Globus pallidus (tissue), 1 donor: Measurements from ENCODE around the gene MGST1.

Experiments used
- DNase-seq: peaks from one replicate; pipeline ENCODE4 v3.0.0-alpha.2; 2015; ENCODE audit warnings: low spot score

MGST1 gene, protein sequence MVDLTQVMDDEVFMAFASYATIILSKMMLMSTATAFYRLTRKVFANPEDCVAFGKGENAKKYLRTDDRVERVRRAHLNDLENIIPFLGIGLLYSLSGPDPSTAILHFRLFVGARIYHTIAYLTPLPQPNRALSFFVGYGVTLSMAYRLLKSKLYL

DNA sequence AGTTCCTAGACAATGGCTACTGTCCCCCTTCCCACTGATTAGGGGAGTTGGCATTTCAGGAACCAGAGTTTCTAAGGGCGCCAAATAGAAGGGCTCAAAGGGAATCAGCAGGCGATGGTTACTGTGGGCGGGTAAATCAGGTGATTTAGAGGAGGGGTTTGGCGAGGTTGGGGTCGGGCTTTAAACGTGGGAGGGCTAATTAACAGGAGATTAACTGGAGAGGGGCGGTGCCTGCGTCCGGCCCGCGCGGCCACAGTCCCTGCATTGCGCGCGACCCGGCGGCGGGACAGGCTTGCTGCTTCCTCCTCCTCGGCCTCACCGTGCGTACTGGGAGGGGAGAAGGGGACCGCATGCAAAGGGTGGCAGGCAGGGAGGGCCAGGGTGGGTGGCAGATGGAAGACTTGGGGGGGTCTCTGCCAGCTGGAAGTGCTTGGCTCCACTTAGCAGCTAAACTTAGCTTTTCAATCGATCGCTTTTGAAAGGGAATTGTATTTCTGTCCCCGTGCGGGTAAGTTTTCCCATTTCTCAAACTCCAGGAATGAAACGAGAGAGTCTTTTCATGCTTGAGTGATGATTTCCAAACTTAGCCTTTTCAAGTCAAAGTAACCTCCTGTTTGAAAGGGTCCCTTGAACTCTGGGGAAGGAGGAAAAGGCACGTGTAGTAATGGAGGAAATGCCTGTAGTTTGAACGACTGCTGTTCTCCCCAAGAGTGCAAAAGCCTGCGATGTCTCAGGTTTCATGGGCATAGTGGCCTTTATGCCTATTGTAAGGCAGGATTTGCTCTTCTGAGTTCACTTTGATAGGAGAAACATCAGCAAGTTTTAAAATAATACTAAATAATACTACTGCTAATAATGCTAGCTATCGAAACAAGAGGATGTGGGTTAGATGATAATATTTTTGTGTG is at the start of gene MGST1:
MGST1 (plus strand) TSS at position 255 of the 908 bp plus-strand sequence. CDS start 6,608 bp downstream, outside the sequence.
- DNase-seq: peak; percentile 20

DNA sequence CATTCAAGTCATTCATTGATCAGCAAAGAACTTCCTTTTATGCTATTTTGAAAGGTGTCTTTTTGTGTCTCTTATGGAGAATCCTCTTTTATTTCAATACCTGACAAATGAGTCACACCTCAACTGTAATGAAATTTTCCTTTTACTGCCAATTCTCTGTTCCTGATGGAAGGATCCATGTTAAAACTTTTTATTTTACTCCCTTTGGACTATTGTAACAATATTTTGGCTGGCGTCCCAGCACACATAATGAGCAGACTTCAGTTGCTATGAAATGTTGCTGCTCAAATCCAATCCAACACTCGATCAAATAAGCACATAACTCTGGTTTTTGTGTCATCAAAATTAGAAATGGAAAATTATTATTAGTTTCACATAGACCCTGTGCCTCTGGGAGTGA is 48.0 kb upstream of the MGST1 start:
- DNase-seq: no peak

DNA sequence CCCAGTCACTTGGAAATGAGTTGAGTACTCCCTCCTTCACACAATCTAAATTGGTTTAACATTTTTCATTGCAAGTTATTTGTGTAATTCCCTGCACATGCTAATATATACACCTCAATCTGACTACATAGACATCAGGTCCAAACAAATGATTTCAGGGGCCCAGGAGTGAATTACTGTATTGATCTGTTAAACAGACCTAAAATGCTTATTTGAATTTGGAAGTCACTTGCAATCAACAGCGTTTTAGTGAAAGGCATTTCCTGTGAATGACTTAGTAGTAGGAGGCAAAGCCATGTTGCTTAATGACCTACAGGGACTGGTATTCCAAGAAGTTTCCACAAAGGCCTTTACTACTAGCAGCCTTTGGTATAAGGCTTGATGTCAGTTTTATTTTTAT is 47.3 kb upstream of the MGST1 start:
- no peak for DNase-seq

DNA sequence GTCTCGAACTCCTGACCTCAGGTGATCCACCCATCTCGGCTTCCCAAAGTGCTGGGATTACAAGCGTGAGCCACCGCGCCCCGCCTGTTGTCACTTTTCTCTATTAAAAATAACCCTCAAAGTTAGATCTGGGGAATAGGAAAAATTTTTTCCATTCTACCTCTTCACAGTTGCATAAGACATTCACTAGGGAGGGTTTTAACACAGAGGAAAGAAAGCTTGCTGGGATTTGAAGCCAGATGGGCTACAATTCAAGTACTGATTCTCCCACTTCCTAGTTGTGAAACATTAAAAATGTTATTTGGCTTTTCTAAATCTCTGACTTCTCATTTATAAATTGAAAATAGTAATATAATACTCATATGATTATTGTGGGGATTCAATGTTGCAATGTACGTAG is 46.7 kb upstream of the MGST1 start:
- DNase-seq: no peak

DNA sequence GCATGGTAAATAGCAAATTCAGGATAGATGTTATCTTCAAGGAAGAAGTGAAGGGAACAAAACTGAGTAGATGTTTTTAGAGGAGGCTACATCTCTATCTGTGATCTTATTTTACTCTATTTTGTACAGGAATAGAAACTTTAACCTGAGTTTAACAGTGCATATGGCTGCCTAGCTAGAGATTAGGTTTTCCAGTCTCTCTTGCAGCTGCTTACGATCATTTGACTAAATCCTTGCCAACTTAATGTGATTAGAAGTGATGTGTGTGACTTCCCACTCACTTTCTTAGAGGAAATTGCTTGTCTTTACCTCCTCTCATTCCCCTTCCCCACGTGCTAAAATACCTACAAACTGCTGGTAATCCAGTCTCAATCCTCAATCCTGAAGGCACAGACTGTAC is 43.5 kb upstream of the MGST1 start:
- DNase-seq: no peak

DNA sequence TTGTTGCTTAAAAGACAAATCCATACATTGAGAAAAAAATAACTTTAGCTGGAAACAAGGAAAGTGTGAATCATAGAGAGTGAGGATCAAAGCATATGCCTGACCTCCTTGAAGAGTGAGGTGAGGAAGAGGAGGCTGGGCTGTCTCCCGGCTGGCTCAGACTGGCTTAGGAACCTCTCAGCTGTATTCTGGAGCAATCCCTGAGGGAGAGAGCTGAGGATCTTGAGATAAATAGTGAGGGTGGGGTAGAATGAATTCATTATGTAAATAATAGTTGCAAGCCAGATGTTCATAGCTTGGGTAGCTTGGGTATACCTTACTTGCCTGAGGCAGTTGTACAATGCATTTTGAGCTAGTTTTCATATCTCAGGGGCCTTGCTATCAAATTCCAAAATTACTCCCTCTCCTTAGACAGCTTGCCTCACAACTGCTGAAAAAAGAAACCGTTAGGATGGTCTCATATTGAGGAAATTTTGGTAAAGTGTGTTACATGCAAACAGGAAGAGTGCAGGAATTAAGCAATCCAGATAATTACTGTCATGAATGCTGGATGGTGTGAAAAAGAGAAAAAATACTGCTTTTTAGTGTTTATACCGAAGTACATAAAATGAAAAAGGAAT is 39.5 kb upstream of the MGST1 start:
- DNase-seq: no peak

DNA sequence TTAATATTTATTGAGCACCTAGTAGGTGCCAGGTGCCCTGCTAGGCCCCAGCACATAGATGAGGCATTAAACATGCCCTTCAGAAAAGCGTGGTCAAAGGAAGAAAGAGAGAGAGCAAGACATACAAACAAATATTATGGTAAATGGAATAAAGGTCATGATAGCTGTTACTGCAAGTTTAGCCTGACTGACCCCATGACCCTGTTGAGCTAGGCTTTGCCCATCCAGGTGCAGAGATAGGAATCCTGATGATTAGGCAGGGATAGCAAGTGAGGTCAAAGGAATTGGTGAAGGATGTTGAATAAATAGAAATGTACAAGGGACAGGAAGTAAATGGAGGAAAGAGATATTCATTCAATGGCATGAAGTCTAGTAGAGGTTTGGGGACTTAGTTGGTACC is 36.5 kb upstream of the MGST1 start:
- DNase-seq: no peak

DNA sequence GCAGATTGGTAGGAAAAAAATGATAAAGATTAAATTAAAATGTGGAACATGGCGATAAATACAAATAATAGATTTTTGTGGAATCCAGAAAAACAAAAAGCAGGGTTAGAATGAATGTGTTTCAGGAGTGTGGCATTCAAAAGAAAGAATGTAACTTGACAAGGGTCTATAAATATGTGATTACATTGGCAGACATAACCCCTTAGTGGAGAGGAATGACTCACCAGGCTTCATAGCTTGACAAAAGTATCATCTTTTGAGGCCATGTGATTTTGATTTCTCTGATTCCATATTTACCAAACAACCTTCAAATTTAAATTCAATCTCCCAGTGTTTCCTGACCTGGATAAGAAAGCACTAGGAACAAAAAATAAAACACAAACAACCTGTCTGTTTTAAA is 24.4 kb upstream of the MGST1 start:
- DNase-seq: no peak

DNA sequence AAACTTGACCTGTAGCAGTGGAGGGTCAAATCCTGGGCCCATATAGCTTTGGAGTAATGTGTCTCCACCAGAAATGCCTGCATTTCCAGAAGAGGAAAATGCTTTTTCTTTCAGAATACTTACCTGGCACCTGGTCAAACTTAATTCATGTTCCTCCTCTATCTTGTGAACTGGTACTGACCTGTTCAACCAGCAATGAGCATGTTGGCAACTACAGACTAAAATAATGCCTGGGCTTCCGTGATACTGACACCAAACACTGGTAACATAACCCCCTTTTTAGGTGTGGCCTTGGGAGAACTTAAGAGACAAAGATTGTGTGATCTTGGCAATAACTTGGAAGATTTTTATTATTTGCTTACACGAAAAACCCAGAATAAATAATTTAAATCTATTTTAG is 23.8 kb upstream of the MGST1 start:
- DNase-seq: no peak

DNA sequence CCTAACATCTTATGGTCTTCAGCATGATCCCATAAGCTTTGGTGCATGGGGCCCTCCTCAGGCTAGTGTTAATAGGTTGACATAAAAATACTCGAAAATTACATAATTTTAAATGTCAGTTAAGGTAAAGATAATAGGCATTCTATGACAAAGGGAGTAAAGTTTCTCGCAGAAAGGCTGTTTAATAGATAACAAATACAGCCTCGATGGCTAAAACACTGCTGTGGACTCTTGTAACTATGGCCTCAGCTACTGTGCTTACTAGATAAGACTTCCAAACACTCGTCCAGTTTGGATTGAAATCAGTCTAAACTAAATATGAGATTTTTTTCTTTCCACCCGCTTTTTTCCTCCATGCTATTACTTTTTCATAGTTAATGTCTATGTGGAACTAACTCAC is 23.2 kb upstream of the MGST1 start:
- DNase-seq: no peak

DNA sequence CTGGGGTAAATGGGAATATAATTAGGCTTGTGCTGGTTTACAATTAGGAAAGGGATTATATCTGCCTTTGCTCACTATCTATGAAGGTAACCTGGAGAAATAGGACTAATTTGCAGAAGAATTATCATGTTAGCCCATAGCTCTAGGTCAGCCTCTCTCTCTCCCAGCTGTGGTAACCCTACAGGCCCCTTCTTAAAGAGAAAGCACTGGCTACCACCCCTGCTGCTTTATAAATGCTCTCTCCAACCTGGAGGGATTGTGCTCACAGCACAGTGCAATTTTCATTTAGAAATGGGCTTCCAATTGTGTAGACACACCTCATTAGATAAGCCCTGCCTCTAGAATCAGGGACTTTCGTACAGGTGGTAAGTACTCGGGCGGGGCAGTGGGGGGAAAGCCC is 22.7 kb upstream of the MGST1 start:
- no peak for DNase-seq

DNA sequence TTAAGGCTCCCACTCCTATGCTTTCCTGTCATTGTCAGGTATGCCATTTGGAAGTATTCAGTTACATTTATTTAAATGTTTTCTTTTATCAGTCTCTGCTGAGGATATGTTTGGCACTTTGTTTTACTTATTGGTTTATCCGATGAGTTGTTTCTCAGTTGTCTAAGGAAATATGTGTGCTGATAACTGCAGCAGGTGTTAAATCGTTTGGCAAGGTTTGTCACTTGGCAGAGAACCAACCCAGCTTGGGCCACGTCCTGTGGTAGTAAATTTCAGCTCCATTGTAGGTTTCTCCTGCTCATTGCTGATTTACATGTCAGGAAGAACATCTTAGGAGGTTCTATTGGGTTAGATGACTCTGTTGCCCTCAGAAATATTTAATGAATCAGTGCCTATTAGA is 22.0 kb upstream of the MGST1 start:
- no peak for DNase-seq

DNA sequence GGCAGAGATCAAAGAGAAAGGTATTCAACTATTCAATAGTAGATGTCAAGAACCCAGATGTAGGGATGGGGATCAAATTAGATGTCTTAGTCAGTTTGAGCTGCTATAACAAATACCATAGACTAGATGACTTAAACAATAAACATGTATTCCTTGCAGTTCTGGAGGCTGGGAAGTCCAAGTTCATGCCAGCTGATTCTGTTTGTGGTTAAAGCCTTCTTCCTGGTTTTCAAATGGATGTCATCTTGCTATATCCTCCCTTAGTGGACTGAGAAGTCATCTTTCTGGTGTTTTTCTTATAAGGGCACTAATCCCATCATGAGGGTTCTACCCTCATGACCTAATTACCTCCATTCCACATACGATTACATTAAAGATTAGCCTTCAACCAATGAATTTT is 19.5 kb upstream of the MGST1 start:
- DNase-seq: no peak

DNA sequence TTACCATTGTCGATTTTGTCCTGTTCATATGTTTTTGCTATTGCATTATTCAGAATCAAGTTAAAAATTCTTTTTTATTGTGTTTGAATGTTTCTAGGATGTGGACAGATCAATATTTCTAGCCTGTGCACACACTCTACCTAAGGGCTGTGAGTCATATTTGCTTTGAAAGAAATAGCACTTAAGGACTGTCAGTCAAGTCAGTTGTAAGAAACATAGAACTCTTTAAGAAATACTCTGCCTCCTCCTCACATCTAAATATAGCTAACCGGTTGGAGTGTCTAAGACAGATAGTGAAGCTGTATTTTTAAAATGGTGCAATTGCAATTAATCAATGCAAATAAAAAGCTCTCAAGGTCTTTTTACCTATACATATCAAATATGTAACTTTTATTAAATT is 17.9 kb upstream of the MGST1 start:
- no peak for DNase-seq

DNA sequence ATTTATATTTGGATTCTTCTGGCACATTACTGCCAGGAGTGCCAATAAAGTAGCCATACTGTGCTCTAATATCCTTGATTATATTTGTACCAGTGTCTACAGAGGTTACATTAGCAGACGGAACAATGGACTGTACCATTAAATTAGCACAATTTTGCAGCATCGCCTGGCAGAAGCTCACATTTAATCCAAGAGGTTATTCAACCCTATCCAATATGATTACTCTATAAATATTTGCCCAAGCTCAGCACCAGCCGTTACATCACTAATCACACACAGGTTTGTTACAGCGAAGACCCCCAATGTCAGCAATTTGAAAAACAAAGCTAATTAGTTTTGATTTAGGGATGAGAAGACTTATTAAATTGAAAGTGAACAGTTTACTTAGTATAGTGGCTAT is 16.9 kb upstream of the MGST1 start:
- no peak for DNase-seq

DNA sequence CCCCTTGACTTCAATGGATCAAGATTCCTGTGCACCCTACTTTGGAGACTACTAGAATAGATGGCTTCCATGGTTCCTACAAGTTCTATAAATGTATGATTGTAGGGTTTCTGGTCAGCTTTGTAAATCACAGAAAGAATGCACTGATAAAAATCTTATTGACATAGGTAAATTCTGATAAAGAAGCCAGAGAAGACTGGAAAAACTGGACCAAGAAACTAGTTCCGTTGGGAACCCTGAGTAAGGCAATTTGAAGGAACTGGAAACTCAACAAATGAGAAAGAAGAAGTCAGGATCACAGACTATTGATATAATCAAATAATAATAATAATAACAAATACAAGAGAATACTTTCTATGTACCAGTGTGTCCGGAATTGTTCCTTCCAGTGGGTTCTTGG is 15.4 kb upstream of the MGST1 start:
- DNase-seq: no peak

DNA sequence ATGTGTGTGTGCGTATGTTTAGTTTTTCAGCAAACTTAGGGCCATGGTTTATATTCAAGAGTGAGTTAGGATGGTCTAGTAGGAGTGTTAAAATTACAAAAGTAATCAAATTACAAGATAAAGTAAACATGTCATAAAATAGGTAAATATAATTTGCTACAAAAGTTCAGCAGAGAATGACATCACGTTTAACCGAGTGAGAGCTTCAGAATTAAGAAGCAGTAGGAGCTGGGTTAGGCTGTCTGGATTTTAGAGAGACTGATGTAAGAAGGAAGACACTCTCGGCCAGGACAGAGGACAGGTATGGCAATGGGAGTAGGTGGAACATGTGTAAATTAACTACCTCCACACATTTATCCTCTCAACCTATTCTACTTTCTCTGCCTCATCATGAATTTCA is 11.6 kb upstream of the MGST1 start:
- DNase-seq: no peak

DNA sequence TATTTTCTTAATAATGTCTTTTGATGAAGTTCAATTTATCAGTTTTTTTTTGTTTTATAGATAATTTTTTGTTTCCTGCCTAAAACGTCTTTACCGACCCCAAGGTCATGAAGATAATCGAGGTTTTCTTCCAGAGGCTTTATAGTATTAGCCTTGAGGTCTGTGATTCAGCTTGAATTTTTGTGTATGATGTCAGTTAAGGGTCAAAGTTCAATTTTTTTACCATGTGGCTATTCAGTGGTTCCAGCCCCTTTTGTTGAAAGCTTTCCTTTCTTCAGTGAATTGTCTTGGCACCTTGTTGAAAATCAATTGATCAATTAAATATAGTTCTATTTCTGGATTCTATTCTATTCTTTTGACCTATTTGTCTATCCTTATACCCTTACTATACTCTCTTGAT is 3.2 kb upstream of the MGST1 start:
- no peak for DNase-seq

DNA sequence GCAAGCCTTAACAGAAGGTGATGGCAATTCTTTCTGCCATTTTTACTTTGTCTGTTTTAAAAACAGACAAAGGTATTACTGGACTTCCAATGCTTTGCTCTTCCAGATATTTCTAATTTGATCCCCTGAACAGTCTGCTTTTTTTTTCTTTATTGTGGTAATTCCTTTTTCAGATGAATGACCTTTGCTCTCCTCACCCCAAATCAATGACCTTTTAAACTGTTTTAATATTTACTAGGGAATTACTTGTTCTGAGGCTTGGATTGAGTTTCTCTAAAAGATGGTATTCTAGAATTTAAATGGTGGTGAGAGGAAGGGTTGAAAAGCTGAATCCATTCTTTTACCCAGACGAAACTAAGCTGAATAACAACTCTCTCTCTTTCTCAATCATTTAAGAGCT is 2.3 kb upstream of the MGST1 start:
- no peak for DNase-seq

DNA sequence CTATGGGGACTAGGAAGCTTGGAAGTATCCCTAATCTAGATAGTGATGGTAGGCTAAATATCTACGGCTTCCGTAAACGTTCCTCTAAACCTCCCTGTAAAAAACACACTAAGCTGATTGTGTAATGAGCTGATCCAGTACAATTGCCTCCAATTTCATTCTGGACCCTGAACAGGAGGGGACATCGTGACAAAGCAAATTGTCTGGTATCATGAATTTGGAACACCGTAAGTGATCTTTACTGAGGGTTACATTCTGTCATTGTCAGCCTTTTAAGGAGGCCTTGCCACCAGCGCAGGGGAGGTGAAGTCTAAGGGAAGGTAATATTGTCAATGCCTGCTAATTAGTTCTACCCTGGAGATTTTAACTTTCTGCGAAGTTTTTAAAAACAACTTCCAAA is 487 bp upstream of the MGST1 start:
- no peak for DNase-seq

DNA sequence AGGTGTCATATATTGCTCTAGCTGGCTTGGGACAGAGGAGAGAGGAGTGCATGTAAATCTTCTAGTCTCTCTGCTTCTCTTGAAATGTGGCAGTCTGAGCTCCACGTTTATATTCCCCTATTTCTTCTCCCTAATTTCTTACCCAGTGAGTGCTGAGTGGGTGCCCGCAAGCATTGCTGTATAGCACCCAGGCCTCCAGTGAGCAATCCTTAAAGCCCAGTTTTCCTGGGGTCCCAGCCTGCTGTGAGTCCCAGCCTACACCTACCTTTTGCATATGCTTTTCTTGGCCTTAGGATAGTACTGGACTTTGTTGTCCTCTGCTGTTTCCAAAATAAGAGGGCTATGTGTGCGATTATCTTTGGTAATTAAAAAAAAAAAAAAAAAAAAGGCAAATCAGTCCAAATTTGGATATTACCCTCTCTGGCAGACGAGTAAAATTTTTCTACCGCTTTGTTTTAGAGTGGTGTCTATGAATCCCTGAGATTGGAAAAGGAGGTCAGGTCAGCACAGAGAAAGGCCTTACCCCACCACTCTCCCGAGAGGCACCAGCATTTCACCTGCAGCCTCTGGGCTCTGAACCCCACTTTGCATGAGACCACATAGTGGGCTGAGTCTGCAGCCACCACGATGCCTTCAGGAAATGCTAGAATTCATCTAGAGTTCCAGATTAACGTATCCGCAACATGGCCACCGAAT is 1.1 kb downstream of the MGST1 start:
- DNase-seq: no peak

DNA sequence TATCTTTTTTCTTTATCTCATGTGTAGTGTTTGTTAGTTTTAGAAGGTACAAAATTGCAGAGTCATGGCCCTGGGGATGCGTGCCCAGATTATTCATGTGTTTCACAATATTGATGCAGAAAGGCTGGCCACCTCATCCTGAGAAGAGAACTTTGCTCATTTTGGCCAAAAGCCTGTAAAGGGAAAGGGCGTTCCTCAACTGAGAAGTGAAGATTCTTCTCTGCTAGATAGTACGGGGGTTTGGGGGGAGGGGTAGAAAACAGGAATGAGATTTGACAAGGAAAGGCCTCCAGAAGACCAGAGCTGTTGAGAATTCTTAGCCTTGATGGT is 1.7 kb downstream of the MGST1 start:
- DNase-seq: peak; percentile 5

DNA sequence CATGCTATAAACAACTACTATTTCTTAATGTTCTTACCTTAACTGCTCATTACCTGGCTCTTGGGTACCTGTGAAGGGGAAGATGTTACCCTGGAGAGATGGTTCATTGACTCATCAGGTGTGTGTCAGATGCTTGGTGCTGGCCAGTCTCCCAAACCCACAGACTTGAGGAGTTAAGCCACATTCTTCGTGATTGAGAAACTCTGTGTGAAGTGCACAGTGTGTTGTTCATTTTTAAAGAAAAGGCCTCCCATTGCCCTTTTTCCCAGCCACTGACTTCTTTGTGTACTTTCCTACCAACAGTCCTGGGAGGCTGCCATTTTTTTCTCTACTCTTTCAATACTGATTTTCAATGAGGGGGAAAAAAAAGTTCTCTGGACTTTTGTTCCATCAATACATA is 3.2 kb downstream of the MGST1 start:
- DNase-seq: peak; percentile 43
